ENCODE measurements around the gene HNRNPF. TPM values are rescaled to one million over a fixed set of nuclear protein-coding genes. Genes with fewer than 3 reads are reported as not detected.

The HNRNPF gene
- total RNA-seq, 1 donor from 2014 or later: 211 TPM

DNA sequence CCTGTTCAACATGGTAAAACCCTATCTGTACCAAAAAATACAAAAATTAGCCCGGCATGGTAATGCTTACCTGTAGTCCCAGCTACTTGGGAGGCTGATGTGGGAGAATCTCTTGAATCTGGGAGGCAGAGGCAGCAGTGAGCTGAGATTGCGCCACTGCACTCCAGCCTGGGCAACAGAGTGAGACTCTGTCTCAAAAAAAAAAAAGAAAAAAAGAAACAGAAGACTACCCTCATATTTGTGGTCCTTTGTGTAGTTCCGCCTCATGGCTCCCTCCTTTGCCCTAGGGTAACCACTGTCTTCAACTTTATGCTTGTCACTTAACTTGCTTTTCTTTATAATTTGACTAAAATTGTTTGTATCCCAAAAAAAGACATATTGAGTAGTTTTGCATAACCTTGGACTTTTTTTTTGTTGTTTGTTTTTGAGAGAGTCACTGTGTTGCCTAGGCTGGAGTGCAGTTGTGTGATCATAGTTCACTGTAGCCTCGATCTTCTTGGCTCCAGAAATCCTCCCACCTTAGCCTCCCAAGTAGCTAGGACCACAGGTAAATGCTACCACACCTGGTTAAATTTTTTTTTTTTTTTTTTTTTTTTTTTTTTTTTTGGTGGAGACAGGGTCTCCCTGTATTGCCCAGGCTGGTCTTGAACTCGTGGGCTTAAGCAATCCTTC is 31.6 kb upstream of the HNRNPF start:
- H3K4me3 Mint-ChIP-seq (ENCODE audit: low read depth): no peak overlapping the region
- H3K9me3 Mint-ChIP-seq (ENCODE audit: low read depth): peaks cover 7% of the 10 kb centered on the region
- peaks cover 7% of the 10 kb centered on the region for H3K4me1 Mint-ChIP-seq (ENCODE audit: low read depth)
- DNase-seq (ENCODE audit: low spot score, unreplicated experiment): no peak
- H3K27ac Mint-ChIP-seq: no peak overlapping the region
- H3K36me3 Mint-ChIP-seq (ENCODE audit: insufficient read depth): peaks cover 9% of the 10 kb centered on the region
- TF ChIP-seq, protein P1, sequence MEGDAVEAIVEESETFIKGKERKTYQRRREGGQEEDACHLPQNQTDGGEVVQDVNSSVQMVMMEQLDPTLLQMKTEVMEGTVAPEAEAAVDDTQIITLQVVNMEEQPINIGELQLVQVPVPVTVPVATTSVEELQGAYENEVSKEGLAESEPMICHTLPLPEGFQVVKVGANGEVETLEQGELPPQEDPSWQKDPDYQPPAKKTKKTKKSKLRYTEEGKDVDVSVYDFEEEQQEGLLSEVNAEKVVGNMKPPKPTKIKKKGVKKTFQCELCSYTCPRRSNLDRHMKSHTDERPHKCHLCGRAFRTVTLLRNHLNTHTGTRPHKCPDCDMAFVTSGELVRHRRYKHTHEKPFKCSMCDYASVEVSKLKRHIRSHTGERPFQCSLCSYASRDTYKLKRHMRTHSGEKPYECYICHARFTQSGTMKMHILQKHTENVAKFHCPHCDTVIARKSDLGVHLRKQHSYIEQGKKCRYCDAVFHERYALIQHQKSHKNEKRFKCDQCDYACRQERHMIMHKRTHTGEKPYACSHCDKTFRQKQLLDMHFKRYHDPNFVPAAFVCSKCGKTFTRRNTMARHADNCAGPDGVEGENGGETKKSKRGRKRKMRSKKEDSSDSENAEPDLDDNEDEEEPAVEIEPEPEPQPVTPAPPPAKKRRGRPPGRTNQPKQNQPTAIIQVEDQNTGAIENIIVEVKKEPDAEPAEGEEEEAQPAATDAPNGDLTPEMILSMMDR (IDR thresholded peaks at IDR 0.05; ENCODE audit: unreplicated experiment): no peak
- no peaks in the 10 kb centered on the region for H3K27me3 Mint-ChIP-seq

DNA sequence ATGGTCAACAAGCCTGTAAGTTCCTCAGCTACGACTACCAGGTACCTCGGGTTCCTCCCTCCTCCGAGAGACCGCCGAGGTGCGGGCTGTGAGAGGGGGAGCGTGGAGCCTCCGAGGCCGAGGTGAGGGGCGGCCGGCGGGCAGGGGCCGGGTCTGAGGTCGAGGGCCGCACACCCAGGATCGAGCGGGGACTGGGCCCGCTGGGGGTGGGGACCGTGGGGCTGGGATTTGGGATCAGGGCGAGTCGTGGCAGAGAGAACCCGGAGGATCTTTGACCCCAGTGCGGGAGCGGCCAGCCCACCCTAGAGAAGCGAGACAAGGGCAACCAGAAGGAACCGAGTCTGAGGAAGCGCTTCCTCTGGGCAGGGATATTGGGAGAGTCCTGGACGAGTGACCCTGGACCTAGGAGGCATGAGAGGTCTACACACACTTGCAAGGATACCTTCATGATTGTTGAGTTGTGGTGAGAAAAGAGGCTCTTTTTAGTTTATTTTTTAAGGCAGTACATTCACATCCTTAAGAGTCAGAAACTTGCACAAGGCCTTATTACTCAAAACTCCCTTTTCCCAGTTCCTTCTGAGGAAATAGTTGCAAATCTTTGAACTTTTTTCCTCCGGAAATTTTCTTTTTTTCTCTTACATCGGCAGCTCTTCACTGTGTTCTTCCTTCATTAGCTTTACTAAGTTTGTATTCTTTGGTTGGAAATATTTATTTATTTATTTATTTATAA is 28.3 kb upstream of the HNRNPF start:
- TF ChIP-seq, protein P1 (IDR thresholded peaks at IDR 0.05; ENCODE audit: unreplicated experiment): no peak
- no peaks in the 10 kb centered on the region for H3K9me3 Mint-ChIP-seq (ENCODE audit: low read depth)
- peaks cover 2% of the 10 kb centered on the region for H3K36me3 Mint-ChIP-seq (ENCODE audit: insufficient read depth)
- no peak for DNase-seq (ENCODE audit: low spot score, unreplicated experiment)
- H3K27me3 Mint-ChIP-seq: no peaks in the 10 kb centered on the region
- H3K4me3 Mint-ChIP-seq (ENCODE audit: low read depth): peak overlapping the region; percentile 92
- peaks cover 8% of the 10 kb centered on the region for H3K4me1 Mint-ChIP-seq (ENCODE audit: low read depth)
- H3K27ac Mint-ChIP-seq: peak overlapping the region; percentile 99

DNA sequence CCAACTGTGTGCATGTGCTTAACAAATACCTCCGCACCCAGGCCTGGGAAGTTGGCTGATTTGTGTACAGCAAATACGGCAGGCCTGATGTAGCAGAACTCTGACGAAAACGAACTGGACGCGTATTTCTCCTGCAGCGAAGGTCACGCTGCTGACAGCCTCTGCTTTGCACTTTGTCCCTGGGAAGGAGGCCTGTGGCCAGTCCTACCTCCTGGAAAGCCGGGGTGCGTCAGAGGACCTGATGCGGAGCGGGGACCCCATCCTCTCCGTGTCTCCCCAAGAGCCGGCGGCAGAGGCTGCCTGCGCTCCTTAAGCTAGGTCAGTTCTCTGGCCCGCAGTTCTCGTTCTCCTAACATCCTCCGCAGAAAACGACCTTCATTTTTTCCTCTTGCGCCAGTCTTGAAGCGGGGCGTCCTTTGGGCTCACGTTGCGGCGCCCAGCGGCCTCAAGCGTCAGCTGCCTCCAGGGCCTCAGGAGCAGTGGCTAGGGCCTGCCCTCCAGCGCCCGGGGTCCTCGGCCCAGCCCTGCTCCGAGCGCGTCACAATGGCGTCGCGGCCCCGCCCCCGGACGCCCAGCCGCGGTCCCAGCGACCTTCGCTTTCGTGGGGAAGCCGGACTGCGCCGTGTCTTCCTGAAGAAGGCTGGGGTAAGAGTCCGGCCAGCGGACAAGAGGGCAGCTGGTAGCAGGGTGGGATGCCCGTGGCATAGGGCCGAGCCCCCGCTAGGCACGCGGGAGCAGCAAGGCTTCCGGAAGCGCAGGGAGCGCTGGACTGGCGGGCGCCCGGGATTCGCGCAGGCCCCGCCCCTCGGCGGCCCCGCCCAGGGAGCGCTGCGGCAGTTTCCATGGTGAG is 27.5 kb upstream of the HNRNPF start, which contains the start of gene ZNF487:
Gene ZNF487, plus strand, starts transcription at position 821 of the 850 bp plus-strand sequence. CDS start 38,703 bp downstream, outside the sequence.
- TF ChIP-seq, protein P1 (IDR thresholded peaks at IDR 0.05; ENCODE audit: unreplicated experiment): peak; percentile 26
- Mint-ChIP-seq H3K4me3 (ENCODE audit: low read depth) (peak within 1 kb of the TSS; percentile 92), H3K36me3 (ENCODE audit: insufficient read depth) (peaks cover 2% of the 10 kb centered on the region), H3K4me1 (ENCODE audit: low read depth) (peaks cover 8% of the 10 kb centered on the region), H3K9me3 (ENCODE audit: low read depth) (no peaks in the 10 kb centered on the region), H3K27me3 (no peaks in the 10 kb centered on the region), H3K27ac (peak within 1 kb of the TSS; percentile 99)
- peak; percentile 80 for DNase-seq (ENCODE audit: low spot score, unreplicated experiment)

DNA sequence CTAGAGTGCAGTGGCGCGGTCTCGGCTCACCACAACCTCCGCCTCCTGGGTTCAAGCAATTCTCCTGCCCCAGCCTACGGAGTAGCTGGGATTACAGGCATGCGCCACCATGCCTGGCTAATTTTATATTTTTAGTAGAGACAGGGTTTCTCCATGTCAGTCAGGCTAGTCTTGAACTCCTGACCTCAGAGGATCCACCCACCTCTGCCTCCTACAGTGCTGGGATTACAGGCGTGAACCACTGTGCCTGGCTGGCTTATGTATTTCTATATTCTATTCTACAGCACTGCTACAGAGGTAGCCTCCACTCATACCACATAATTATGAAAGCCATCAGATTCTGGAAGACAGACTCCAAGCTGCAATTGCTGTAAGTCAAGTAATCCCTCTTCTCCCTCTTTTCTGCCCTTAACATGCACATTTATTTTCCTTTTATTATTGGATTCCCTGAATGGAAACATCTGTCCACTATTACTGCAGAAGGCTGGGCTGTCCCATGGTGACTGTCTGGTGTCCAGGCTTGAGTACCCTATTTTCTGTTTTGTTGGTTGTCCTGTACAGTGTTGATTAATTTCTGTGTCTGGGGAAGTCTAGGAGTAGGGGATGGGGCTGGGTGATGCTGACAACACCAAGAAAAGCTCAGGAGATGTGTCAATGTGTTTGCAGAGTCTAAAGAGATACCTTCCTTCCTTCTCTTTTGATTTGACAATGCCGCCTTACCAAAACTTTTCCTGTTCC is 22.1 kb upstream of the HNRNPF start:
- Mint-ChIP-seq H3K27me3 (no peaks in the 10 kb centered on the region), H3K9me3 (ENCODE audit: low read depth) (no peaks in the 10 kb centered on the region), H3K4me1 (ENCODE audit: low read depth) (peaks cover 2% of the 10 kb centered on the region), H3K36me3 (ENCODE audit: insufficient read depth) (peaks cover 2% of the 10 kb centered on the region), H3K4me3 (ENCODE audit: low read depth) (no peak overlapping the region), H3K27ac (no peak overlapping the region)
- TF ChIP-seq, protein P1 (IDR thresholded peaks at IDR 0.05; ENCODE audit: unreplicated experiment): no peak
- DNase-seq (ENCODE audit: low spot score, unreplicated experiment): no peak
